GM11168 (cell line): ENCODE measurements around the gene SORT1.
"Not testable (repeated sequence)": the region's sequence is repeated elsewhere in the genome, so short reads cannot be mapped to it uniquely, and the experiment has no call there.

Source experiments
- in situ Hi-C: fragments of 300-500 bp; cut with MboI; formaldehyde crosslinking; loops from one replicate; pipeline ENCODE4 v1.12.0; 2022; ENCODE audit warnings: low sequenced_read_pairs; ENCODE audit not compliant: unreplicated experiment

SORT1 gene

DNA sequence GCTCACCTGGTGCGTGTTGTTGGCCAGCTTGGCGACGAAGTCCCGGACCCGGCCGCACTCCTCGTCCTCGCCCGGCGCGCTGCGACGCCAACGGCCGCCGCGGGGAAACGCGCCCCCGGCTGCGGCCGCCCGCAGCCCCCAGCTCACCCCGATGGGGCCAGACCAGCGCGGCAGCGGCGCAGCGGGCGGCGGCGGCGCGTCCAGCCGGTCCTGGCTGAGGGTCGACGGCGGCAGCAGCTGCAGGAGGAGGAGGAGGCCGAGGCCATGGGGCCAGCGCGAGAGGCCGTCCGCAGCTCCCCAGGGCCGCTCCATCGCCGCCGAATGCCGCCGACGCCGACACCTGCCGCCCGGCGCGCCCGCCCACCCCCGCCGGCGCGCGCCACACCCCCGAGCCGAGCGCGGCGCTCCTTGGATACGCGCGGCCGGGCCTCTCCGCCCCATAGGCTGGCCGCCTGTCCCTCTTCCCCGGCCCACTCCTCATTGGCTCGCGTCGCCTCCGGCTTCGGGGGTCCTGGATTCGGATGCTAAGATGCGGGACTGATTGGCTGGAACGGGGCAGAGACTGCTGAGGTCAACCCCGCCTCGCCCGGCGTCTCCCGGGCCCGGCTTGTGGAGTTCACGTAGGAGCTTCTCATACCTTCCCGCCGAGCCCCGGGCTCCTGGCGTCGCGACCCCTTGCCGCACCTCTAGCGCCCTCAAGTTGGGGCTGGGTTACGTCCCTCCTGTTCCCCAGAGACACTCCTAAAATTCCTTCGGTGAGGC is at the start of gene SORT1:
Gene SORT1, minus strand, starts transcription at position 338 of the 762 bp plus-strand sequence. Its CDS starts 26 bp downstream, at position 312.
- in situ Hi-C loops: loop anchor here (5.0 kb wide), 1 partner anchor 115 kb away; the partner anchor contains the start of gene PSRC1

- in situ Hi-C loops: not testable (repeated sequence)
These were observed 48.4 kb upstream of the SORT1 start for GRCh38 chr1:109445949-109446695.

GRCh38 chr1:109444346-109444745 is 46.6 kb upstream of the SORT1 start:
- in situ Hi-C loops: no loop called here

GRCh38 chr1:109443476-109443875 is 45.8 kb upstream of the SORT1 start:
- in situ Hi-C loops: no loop called here

DNA sequence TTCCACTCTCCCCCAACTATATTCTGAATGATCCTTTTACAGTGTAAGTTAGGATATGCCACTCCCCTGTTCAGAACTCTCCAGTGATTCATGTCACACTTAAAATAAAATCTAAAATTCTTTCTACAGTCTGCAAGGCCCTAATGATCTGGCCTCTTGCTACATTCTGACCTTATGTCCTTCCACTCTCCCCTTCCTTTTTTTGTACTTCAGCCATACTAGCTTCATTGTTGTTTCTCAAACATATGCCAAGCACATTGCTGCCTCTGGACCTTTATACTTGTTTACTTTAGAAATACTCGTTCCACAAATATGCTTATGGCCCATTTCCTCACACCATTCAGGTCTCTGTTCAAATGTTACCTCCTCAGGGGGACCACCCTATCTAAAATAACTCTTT is 43.4 kb upstream of the SORT1 start:
- in situ Hi-C loops: no loop called here

- in situ Hi-C loops: no loop called here
These were observed 41.1 kb upstream of the SORT1 start for GRCh38 chr1:109438798-109439297.

DNA sequence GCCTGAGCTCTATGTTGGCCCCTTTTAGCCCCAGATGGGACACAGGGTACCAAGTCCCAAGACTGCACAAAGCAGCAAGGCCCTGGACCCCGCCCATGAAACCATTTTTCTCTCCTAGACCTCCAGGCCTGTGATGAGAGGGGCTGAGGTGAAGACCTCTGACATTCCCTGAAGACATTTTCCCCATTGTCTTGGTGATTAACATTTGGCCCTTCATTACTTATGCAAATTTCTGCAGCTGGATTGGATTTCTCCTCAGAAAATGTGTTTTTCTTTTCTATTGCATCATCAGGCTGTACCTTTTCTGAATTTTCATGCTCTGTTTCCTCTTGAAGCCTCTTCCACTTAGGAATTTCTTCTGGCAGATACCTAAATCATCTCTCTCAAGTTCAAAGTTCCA is 36.8 kb upstream of the SORT1 start:
- in situ Hi-C loops: no loop called here

GRCh38 chr1:109433322-109433721 is 35.6 kb upstream of the SORT1 start:
- in situ Hi-C loops: no loop called here

GRCh38 chr1:109432336-109432735 is 34.6 kb upstream of the SORT1 start:
- in situ Hi-C loops: no loop called here

DNA sequence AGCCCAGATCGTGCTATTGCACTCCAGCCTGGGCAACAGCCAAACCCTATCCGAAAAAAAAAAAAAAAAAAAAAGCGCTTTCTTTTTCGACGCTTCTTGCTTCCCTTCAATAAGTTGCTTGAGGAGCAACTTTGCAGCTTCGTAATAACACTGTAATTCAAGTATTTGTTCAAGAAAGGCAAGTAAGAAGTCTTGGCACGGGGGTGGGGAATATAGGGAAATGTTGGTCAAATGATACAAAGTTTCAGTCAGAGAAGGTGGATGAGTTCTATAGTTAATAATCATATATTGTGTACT is 29.4 kb upstream of the SORT1 start:
- in situ Hi-C loops: no loop called here

DNA sequence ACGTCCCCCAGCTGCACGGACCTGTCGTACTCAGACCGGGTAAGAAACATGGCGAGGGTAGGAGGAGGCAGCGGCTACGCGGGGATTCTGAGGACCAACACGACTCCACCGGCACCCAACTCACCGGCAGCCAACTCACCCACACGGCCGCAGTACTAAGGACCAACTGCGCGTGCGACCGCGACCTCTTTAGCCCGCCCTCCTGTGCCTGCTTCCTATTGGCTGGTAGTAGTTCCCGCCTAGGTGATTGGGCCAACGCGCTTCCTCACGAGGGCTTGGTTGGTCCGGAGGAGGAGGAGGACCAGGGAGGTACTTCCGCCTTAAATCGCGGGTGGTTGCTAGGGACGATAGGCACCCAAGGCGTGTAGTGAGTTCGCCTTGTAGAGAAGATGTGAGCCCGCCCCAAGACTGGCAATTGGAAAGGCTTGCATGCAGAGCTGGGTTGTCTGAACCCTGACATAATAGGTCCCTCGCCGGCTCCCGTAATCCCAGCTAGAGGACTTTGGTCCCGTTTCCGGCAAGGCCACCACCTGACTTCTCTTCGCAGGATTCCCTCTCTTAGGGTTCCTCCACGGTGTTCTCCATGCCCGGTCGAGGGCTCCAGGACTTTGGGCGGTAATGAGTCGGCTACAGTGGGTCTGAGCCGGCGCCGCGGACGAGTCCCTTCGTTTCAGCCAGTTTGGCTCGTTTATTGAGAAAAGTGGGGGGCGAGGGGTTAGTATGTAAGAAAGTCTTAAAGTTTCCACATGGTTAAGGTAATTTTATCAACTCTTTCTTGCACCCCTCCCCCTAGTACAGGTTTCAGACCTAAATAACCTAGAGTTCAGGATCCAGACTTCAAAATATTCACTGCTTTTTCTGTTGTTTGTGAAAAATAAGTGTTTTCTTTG is 28.8 kb upstream of the SORT1 start, which contains the start of gene PSMA5:
Gene PSMA5, minus strand, starts transcription at position 168 of the 890 bp plus-strand sequence. Its CDS starts 118 bp downstream, at position 50.
- in situ Hi-C loops: no loop called here

GRCh38 chr1:109425391-109426280 is 27.9 kb upstream of the SORT1 start:
- in situ Hi-C loops: no loop called here

- in situ Hi-C loops: no loop called here
These were observed 25.8 kb upstream of the SORT1 start for GRCh38 chr1:109423498-109423897.

GRCh38 chr1:109412551-109412950 is 14.8 kb upstream of the SORT1 start:
- in situ Hi-C loops: no loop called here

GRCh38 chr1:109404838-109405237 is 7.1 kb upstream of the SORT1 start:
- in situ Hi-C loops: no loop called here

- in situ Hi-C loops: no loop called here
These were observed 4.3 kb upstream of the SORT1 start for GRCh38 chr1:109402025-109402424.

- in situ Hi-C loops: no loop called here
These were observed 2.4 kb upstream of the SORT1 start for GRCh38 chr1:109400035-109400655.

- in situ Hi-C loops: loop anchor here (5.0 kb wide), 1 partner anchor 117 kb away; the partner anchor contains the start of gene PSRC1
These were observed 1.7 kb upstream of the SORT1 start for GRCh38 chr1:109399326-109399957.
